HepG2 (cell line): ENCODE data around the gene NEGR1. TPM values are rescaled to one million over a fixed set of nuclear protein-coding genes. Genes with fewer than 3 reads are reported as not detected.

Experiments
- ATAC-seq: fragments of 200-7000 bp; cut with Tn5 transposase; 3 replicates; pipeline ENCODE4 v1.9.1; 2020; ENCODE audit warnings: mild to moderate bottlenecking, moderate library complexity
- BruUV-seq: library from RNA; stranded (reverse); fragments of 400-500 nt; replicated peaks from 2 replicates; lab custom pipeline; 2021; lab: Mats Ljungman, UMichigan
- CTCF ChIA-PET: fragments of 300-600 bp; formaldehyde crosslinking; extraction: SDS; loops from one replicate; lab custom pipeline; 2021; ENCODE audit warnings: low total read pairs, inconsistent platforms, low intra/inter-chr PET ratio; lab: Yijun Ruan, JAX
- POLR2A ChIA-PET: fragments of 350-600 bp; sonication (Branson Sonifier 250); formaldehyde crosslinking; loops from one replicate; lab custom pipeline; 2020; ENCODE audit warnings: antibody characterized with exemption, inconsistent platforms; lab: Yijun Ruan, JAX
- DNase-seq: peaks from one replicate; pipeline ENCODE4 v3.0.0-alpha.2; 2015; ENCODE audit warnings: low spot score
- FAIRE-seq: peaks from 3 replicates; lab custom pipeline; 2011; peaks lifted over from hg19 to GRCh38; lab: Jason Lieb, UNC
- H2AFZ ChIP-seq: one replicate; pipeline ENCODE4 v1.6.1; 2011; ENCODE audit warnings: low read length, inconsistent platforms
- H3K27ac ChIP-seq: fragments of 300-600 bp; 3 replicates; pipeline ENCODE4 v1.8.0; 2011; ENCODE audit warnings: mixed run types, mild to moderate bottlenecking, mixed read lengths, low read length, inconsistent platforms; ENCODE audit not compliant: insufficient read depth; ENCODE audit errors: extremely low read length
- H3K27me3 ChIP-seq, 2 experiments: fragments of 200-600 bp in 1 of 2; 2 replicates in 1 of 2; 3 replicates in 1 of 2; pipeline versions ENCODE4 v1.6.0 to v1.8.0; 2011; ENCODE audit warnings: low read length in 2 of 2, mild to moderate bottlenecking in 2 of 2, moderate library complexity in 2 of 2, inconsistent platforms in 1 of 2; ENCODE audit not compliant: insufficient read depth in 2 of 2, control insufficient read depth in 1 of 2
- H3K36me3 ChIP-seq, 2 experiments: fragments of 200-600 bp in 1 of 2; replicated peaks in 1 of 2; 2 replicates in 1 of 2; 3 replicates in 1 of 2; pipeline versions ENCODE4 v1.5.1 to v1.8.0; 2011; ENCODE audit warnings: low read length in 2 of 2, inconsistent platforms in 1 of 2; ENCODE audit not compliant: insufficient read depth in 2 of 2, control insufficient read depth in 1 of 2
- H3K4me1 ChIP-seq: 2 replicates; pipeline ENCODE4 v1.5.1; 2012; ENCODE audit warnings: low read length, inconsistent platforms; ENCODE audit not compliant: insufficient read depth
- H3K4me2 ChIP-seq: 2 replicates; pipeline ENCODE4 v1.6.0; 2011; ENCODE audit warnings: low read depth, low read length, inconsistent platforms
- H3K4me3 ChIP-seq, 3 experiments: fragments of 200-600 bp in 1 of 3; sonication (generic), shearing (Covaris generic) in 1 of 3; replicated peaks in 1 of 3; 2 replicates each; pipeline ENCODE4 v1.5.1; 2011 to 2016; ENCODE audit warnings: low read length in 3 of 3, inconsistent platforms in 2 of 3, low read depth in 2 of 3, mild to moderate bottlenecking in 2 of 3, control low read depth in 1 of 3, mixed read lengths in 1 of 3; ENCODE audit not compliant: insufficient read depth in 1 of 3
- H3K79me2 ChIP-seq: one replicate; pipeline ENCODE4 v1.6.1; 2011; ENCODE audit warnings: low read length, inconsistent platforms; ENCODE audit not compliant: insufficient read depth
- H3K9ac ChIP-seq: 2 replicates; pipeline ENCODE4 v1.6.0; 2011; ENCODE audit warnings: mild to moderate bottlenecking, low read depth, low read length, inconsistent platforms; ENCODE audit not compliant: insufficient read depth
- H3K9me3 ChIP-seq: 2 replicates; pipeline ENCODE4 v1.5.1; 2012; ENCODE audit warnings: mild to moderate bottlenecking, low read length
- H4K20me1 ChIP-seq: 2 replicates; pipeline ENCODE4 v1.6.0; 2011; ENCODE audit warnings: inconsistent platforms, mild to moderate bottlenecking, low read length, moderate library complexity; ENCODE audit not compliant: insufficient read depth
- DMAP1 ChIP-seq: IDR thresholded peaks from 2 replicates; pipeline ENCODE4 v1.6.1; 2016
- ELK4 ChIP-seq: sonication (generic); formaldehyde crosslinking; IDR thresholded peaks from 2 replicates; pipeline ENCODE4 v1.9.0; 2021; ENCODE audit warnings: missing genetic modification reagents, borderline replicate concordance
- GLMP ChIP-seq: sonication (generic); formaldehyde crosslinking; IDR thresholded peaks from 2 replicates; pipeline ENCODE4 v1.9.0; 2021; ENCODE audit warnings: missing genetic modification reagents, mild to moderate bottlenecking, borderline replicate concordance
- IRX3 ChIP-seq: sonication (generic); formaldehyde crosslinking; IDR thresholded peaks from 2 replicates; pipeline ENCODE4 v1.8.1; 2023; ENCODE audit warnings: mild to moderate bottlenecking, low read depth, missing genetic modification reagents, borderline replicate concordance
- RNF2 ChIP-seq: fragments of 450-650 bp; conservative IDR thresholded peaks from 2 replicates; pipeline ENCODE4 v1.6.1; 2016; ENCODE audit warnings: low read depth
- SMARCE1 ChIP-seq: fragments of 450-650 bp; IDR thresholded peaks from 2 replicates; pipeline ENCODE4 v1.6.1; 2017; ENCODE audit warnings: borderline replicate concordance
- SMC3 ChIP-seq: IDR thresholded peaks from 2 replicates; pipeline ENCODE4 v1.6.1; 2011; ENCODE audit warnings: low read length, improper control_type of control experiment
- WIZ ChIP-seq: sonication (generic); formaldehyde crosslinking; IDR thresholded peaks from 2 replicates; pipeline ENCODE4 v1.5.1; 2020; ENCODE audit warnings: mild to moderate bottlenecking, missing genetic modification reagents
- ZHX2 ChIP-seq, 2 experiments: sonication (generic) in 1 of 2; formaldehyde crosslinking in 1 of 2; IDR thresholded peaks; 2 replicates each; pipeline versions ENCODE4 v1.6.1 to v1.9.0; 2014 to 2022; ENCODE audit warnings: antibody characterized with exemption in 1 of 2, borderline replicate concordance in 1 of 2, inconsistent platforms in 1 of 2, low read depth in 1 of 2, missing genetic modification reagents in 1 of 2
- ZNF292 ChIP-seq: sonication (generic); formaldehyde crosslinking; IDR thresholded peaks from 2 replicates; pipeline ENCODE4 v1.8.1; 2022; ENCODE audit warnings: mild to moderate bottlenecking, low read depth, missing genetic modification reagents, borderline replicate concordance
- ZNF430 ChIP-seq: sonication (generic); formaldehyde crosslinking; IDR thresholded peaks from 2 replicates; pipeline ENCODE4 v1.9.0; 2021; ENCODE audit warnings: mild to moderate bottlenecking, missing genetic modification reagents
- ZNF512B ChIP-seq: sonication (generic); formaldehyde crosslinking; IDR thresholded peaks from 2 replicates; pipeline ENCODE4 v1.5.1; 2020; ENCODE audit warnings: missing genetic modification reagents, mild to moderate bottlenecking, borderline replicate concordance
- ZNF766 ChIP-seq: sonication (generic); formaldehyde crosslinking; IDR thresholded peaks from 2 replicates; pipeline ENCODE4 v1.5.0; 2020; ENCODE audit warnings: missing genetic modification reagents, borderline replicate concordance
- WGBS: methylation state at CpG from one replicate; pipeline ENCODE4 v1.1.6; 2017; ENCODE audit warnings: low lambda C conversion rate; 5-methylcytosine and 5-hydroxymethylcytosine counted together
- in situ Hi-C: cut with HindIII; loops from 2 replicates; pipeline ENCODE4 v1.10.0; 2017; ENCODE audit warnings: low pct_unique_long_range_greater_than_20kb; ENCODE audit not compliant: extremely low pct_ligation_motif_present
- intact Hi-C: fragments of 100-400 bp; cut with micrococcal nuclease; formaldehyde crosslinking; loops from one replicate; pipeline ENCODE4 v1.10.0; 2022; ENCODE audit not compliant: unreplicated experiment
- polyA plus RNA-seq, 8 experiments: library from polyadenylated mRNA; depleted of rRNA in 3 of 8; stranded (reverse) in 7 of 8; unstranded in 1 of 8; fragments of >200 nt; fragmentation: Illumina TruSeq in 4 of 8; extraction: Trizol in 4 of 8; gene quantifications; 2 replicates each; pipeline versions ENCODE4 v1.2.1 to v1.2.3, GENCODE V29; 2011 to 2016; ENCODE audit warnings: low read depth in 4 of 8, missing spikeins in 1 of 8, mixed read lengths in 1 of 8; ENCODE audit not compliant: insufficient read depth in 1 of 8
- total RNA-seq, 5 experiments: library from RNA; depleted of rRNA; stranded (reverse); fragments of >200 nt; fragmentation: Illumina TruSeq; extraction: Trizol; gene quantifications; 2 replicates each; pipeline ENCODE4 v1.2.3, GENCODE V29; 2016; ENCODE audit warnings: low read depth in 1 of 5

Gene NEGR1
- total and polyA plus RNA-seq, 2 of the 13 experiments (the other 11 are each of a cell fraction or from before 2014, with no cell fraction given): not detected

GRCh38 chr1:71721532-71721931, 560.8 kb downstream of the NEGR1 start:
- no peaks in the 10 kb centered on the region for H3K79me2 ChIP-seq
- H3K4me3 ChIP-seq: no peak overlapping the region
- FAIRE-seq (no peak), DNase-seq (no peak), ATAC-seq (no peak)
- intact Hi-C loops (no loop called here), in situ Hi-C loops (no loop called here)
- ChIA-PET CTCF (no interaction called here), POLR2A (no interaction called here)
- peaks cover 36% of the 10 kb centered on the region for H3K9me3 ChIP-seq
- no peak overlapping the region for H3K4me2 ChIP-seq
- H3K9ac ChIP-seq: no peak overlapping the region
- no TSS peak for BruUV-seq
- 0% methylated on average over 2 of the region's 2 CpGs for WGBS
- no peak overlapping the region for H3K27ac ChIP-seq
- H2AFZ ChIP-seq: no peak overlapping the region
- no peaks in the 10 kb centered on the region for H3K4me1 ChIP-seq
- no peak for TF ChIP-seq ZNF512B (CRISPR knock-in tag)
- TF ChIP-seq ZNF430: no peak
- TF ChIP-seq ZHX2 (IDR thresholded peaks at IDR 0.05; ENCODE audit: low read depth): no peak
- no peak for TF ChIP-seq ZHX2 (CRISPR knock-in tag; IDR thresholded peaks at IDR 0.05; ENCODE audit: borderline replicate concordance)
- TF ChIP-seq SMARCE1: no peak
- no peak for TF ChIP-seq GLMP
- no peak for TF ChIP-seq IRX3 (CRISPR knock-in tag)
- no peak for TF ChIP-seq WIZ
- TF ChIP-seq RNF2: no peak
- TF ChIP-seq DMAP1 (CRISPR knock-in tag): no peak
- no peak for TF ChIP-seq ELK4 (CRISPR knock-in tag)
- TF ChIP-seq ZNF292 (CRISPR knock-in tag): no peak
- TF ChIP-seq ZNF766 (CRISPR knock-in tag): no peak
- no peak for TF ChIP-seq SMC3
- TF ChIP-seq, all 625 proteins: peak for 0
- Histone ChIP-seq H3K27me3 (no peaks in the 10 kb centered on the region), H4K20me1 (no peaks in the 10 kb centered on the region), H3K36me3 (no peaks in the 10 kb centered on the region)
